ENCODE data around the gene VPS45.

DNA sequence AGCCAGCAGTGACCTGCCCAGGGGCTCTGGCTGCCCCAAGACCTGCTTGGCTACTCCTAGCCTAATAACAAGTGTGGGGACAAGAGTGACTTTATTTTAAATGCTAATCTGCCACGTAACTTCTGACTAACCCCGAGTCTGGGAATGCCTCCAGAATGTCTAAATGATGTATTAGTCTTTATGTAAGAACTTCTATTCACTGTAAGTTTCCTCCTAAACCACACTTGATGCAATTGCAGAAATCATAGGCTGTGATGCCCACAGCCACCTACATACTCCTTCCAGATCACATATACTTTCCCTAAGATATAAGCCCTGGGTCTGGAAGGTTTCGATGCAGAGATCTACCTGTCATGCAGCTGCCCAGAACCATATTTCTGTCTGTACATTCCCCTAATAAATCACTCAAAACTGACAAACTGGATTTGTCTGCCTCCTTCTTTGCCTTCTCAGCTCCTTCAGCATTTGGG, 5.9 kb upstream of the VPS45 start:
- TF ChIP-seq POLR2A (IDR thresholded peaks at IDR 0.05; ENCODE audit: low read depth, low read length) = no peak
- no peak for TF ChIP-seq POLR2AphosphoS5 (IDR thresholded peaks at IDR 0.05; ENCODE audit: low read depth, low read length)
- TF ChIP-seq TAF1 (IDR thresholded peaks at IDR 0.05; ENCODE audit: low read depth, low read length) = no peak
- TF ChIP-seq SPI1 (IDR thresholded peaks at IDR 0.05; ENCODE audit: low read depth, low read length) = no peak
- TF ChIP-seq POU2F2 (IDR thresholded peaks at IDR 0.05; ENCODE audit: low read depth, low read length) = no peak
- no peak for TF ChIP-seq PAX5 (IDR thresholded peaks at IDR 0.05; ENCODE audit: insufficient read depth, low read length, severe bottlenecking)

Measured in GM12891 (cell line).